GM19455 (cell line): ENCODE data around the gene DNAH12.
"Not testable (repeated sequence)": the region's sequence is repeated elsewhere in the genome, so short reads cannot be mapped to it uniquely, and the experiment has no call there.

Source experiments
- ATAC-seq: cut with Tn5 transposase; IDR thresholded peaks from one replicate; pipeline ENCODE4 v1.9.1; 2021; ENCODE audit not compliant: unreplicated experiment

DNAH12 gene

GRCh38 chr3:57411715-57412114, 132.4 kb downstream of the DNAH12 start:
- no peak for ATAC-seq

GRCh38 chr3:57409471-57409870, 134.7 kb downstream of the DNAH12 start:
- ATAC-seq: no peak

- ATAC-seq: no peak
Measured at GRCh38 chr3:57402675-57403074, 141.5 kb downstream of the DNAH12 start.

GRCh38 chr3:57397175-57398026, 146.7 kb downstream of the DNAH12 start:
- peak; percentile 97 for ATAC-seq

- no peak for ATAC-seq
Measured at GRCh38 chr3:57393977-57394376, 150.2 kb downstream of the DNAH12 start.

GRCh38 chr3:57391767-57392166, 152.4 kb downstream of the DNAH12 start:
- no peak for ATAC-seq

- no peak for ATAC-seq
Measured at GRCh38 chr3:57389271-57389670, 154.9 kb downstream of the DNAH12 start.

GRCh38 chr3:57386307-57386706, 157.8 kb downstream of the DNAH12 start:
- ATAC-seq: no peak

GRCh38 chr3:57385498-57385897, 158.6 kb downstream of the DNAH12 start:
- no peak for ATAC-seq

GRCh38 chr3:57383838-57384237, 160.3 kb downstream of the DNAH12 start:
- no peak for ATAC-seq

- ATAC-seq: no peak
Measured at GRCh38 chr3:57383406-57383805, 160.7 kb downstream of the DNAH12 start.

- no peak for ATAC-seq
Measured at GRCh38 chr3:57382933-57383332, 161.2 kb downstream of the DNAH12 start.

GRCh38 chr3:57370341-57370740, 173.8 kb downstream of the DNAH12 start:
- no peak for ATAC-seq

- not testable (repeated sequence) for ATAC-seq
Measured at GRCh38 chr3:57365089-57365488, 179.1 kb downstream of the DNAH12 start.

GRCh38 chr3:57356275-57356674, 187.9 kb downstream of the DNAH12 start:
- not testable (repeated sequence) for ATAC-seq

GRCh38 chr3:57354768-57355167, 189.4 kb downstream of the DNAH12 start:
- no peak for ATAC-seq

- ATAC-seq: no peak
Measured at GRCh38 chr3:57350271-57350670, 193.9 kb downstream of the DNAH12 start.

GRCh38 chr3:57339071-57339642, 205.0 kb downstream of the DNAH12 start:
- not testable (repeated sequence) for ATAC-seq

GRCh38 chr3:57338272-57339070, 205.7 kb downstream of the DNAH12 start:
- not testable (repeated sequence) for ATAC-seq

- ATAC-seq: no peak
Measured at GRCh38 chr3:57335283-57335938, 208.7 kb downstream of the DNAH12 start.

GRCh38 chr3:57331078-57331610, 213.0 kb downstream of the DNAH12 start:
- no peak for ATAC-seq
